GM18498 (cell line): ENCODE results near the gene PLN.

Experiments used
- ATAC-seq: cut with Tn5 transposase; IDR thresholded peaks from one replicate; pipeline ENCODE4 v1.9.1; 2021; ENCODE audit warnings: mild to moderate bottlenecking, moderate library complexity; ENCODE audit not compliant: unreplicated experiment

PLN gene

DNA sequence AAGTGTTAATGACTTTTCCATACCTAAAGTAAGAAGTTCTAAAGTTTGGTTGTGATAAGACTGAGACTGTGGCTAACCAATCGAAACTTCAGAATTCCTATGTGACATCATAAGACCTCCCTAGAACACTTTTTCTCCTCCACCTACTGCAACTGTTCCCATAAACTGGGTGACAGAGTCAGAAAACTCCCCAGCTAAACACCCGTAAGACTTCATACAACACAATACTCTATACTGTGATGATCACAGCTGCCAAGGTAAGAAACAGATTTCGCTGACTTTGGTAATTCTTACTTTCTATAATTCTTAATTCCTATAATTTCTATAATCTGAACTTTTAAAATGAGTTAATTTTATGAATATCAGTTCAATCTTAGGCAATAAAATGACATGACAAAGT lies at the start of gene PLN:
Gene PLN (plus strand): TSS at position 161 of the 400 bp plus-strand sequence. CDS start 10,626 bp downstream, outside the sequence.
- no peak for ATAC-seq

DNA sequence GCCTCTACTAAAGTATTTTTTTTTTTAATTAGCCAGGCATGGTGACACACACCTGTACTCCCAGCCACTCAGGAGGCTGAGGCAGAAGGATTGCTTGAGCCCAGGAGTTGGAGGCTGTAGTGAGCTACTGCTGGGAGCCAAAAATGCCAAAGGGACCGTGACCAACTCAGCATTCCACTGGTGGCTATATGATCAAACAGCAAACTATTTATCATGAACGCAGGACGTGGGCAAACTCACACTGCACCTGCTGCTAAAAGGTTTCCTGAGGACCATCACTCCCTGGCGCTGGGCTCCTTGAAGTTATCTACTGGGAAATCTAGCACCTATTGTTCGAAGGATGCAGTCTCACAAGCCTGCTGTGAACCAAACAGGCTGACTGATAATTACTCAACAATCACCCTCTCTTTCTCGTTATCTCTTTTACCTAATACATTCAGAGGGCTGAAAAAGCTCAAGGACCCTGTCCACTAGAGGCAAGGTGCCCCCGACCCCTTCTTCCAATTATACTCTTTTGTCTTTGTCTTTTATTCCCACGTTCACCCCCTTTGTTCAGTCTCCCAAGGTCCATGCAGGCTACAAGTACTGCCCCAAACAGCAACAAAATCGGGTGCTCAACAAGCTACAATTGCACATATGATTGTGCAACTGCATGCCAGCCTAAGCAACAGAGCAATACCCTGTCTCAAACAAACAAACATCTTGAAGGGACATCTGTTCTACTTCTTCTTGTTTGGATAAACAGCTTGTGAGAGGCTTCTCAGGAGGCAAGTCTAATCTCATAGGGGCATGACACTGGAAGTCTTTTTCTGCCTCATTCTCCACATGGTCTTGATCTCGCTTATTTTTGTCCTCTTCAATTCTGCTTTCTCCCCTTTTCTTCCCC lies 47.7 kb upstream of the PLN start:
- no peak for ATAC-seq

DNA sequence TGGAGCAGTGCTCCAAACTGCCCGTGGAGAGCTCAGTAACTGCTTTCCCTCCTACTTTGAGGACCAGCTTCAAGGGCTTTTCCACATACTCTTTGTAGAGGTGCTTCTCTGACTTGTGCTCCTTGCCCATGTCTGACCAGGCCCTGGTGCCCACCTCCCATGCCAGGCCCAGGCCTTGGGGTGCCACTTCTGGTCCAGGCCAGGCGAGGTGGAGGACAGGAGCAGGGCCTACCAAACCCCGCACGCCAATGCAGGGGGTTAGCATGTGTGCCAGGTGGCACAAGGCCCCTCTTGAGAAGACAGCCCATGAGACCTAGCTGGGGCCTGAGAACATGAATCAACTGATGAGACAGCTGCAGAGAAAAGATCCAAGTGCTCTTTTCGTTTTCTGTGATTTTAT lies 47.0 kb upstream of the PLN start:
- ATAC-seq: no peak

DNA sequence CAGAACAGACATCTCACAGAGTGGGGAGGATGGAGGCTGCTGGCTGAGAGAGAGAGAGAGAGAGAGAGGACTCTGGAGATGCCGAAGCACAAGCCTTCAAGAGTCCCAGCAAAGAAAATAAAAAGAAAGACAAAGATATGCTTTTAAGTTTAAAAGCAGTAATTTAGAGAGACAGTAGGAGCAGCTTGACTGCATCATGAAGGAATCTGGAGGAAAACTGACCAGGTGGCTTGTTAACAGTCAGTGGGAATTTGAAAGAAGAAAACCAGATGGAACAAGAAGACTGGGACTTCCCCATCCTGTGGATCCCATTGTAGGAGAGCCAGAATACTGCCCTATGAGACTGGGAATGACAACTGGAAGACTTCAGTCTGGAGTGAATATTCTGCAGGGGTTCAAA lies 46.3 kb upstream of the PLN start:
- ATAC-seq: no peak

DNA sequence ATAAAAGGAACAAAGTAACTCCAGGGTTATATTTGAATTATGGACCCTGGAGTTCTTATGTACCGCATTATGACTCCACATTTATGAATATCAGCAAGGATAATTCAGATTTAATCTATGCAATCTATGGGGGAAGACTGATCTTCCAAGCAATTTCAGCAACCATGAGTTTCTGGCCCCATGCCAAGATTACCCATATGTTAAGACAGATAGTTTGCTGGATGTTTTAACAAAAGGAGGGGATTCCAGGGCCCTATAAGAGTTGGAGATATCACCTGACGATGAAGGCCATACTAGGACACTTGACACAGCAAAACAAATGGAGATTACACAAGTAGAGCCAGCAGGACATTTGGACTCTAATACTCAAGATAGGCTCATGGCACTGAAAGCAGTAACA lies 45.9 kb upstream of the PLN start:
- ATAC-seq: no peak

DNA sequence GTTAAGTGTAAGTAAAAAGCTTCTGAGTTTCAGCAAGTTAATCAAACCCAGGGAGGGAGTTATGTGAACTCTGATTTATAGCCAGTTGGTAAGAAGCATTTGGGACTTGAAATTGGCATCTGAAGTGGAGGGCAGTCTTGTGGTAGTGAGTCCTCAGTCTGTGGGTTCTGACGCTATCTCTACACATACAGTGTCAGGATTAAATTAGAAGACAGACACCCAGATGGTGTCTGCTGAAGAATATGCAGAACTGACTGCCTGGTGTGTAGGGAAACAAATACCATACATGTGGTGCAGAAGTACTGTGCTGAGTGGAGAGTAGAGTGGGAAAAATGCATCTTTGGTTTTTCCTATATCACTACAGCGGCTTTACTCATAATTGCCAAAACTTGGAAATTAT lies 43.5 kb upstream of the PLN start:
- no peak for ATAC-seq

DNA sequence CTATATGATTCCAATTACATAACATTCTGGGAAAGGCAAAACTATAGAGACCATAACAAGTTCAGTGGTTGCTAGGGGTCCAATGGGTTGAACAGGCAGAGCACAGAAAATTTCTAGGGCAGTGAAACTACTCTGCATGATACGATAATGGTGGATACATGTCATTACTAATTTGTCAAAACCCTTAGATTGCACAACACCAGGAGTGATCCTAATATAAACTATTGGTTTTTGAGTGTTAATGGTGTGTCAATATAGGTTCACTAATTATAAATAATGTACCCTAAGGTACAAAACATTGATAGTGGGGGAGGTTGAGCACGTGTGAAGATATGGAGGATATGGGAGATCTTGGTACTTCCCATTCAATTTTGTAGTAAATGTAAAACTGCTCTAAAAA lies 42.4 kb upstream of the PLN start:
- no peak for ATAC-seq

DNA sequence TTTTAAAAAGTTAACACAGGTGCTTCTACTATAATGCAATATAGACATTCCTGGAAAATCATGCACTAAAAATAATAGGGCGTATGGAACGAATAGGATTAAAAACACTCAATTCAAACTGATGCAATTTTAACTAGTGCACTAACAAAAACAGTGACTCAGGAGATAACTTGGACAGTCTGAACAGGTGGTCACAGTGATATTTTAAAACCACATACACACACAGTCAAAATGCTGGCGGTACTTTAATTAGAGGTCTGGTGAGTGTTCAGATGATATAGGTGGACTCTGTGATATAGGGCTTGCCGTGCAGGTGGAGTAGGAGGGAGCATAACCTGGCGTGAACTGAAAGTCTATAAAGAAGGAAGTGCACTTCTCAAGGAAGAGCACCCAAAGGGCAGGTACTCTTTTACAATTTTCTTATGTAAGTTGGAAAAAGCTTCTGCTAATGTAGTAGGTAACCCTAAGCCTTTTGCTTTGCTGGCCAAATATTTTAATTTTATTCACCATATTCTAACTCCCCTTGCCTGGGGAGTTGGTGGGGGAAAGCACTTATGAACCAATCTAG lies 41.9 kb upstream of the PLN start:
- ATAC-seq: no peak

DNA sequence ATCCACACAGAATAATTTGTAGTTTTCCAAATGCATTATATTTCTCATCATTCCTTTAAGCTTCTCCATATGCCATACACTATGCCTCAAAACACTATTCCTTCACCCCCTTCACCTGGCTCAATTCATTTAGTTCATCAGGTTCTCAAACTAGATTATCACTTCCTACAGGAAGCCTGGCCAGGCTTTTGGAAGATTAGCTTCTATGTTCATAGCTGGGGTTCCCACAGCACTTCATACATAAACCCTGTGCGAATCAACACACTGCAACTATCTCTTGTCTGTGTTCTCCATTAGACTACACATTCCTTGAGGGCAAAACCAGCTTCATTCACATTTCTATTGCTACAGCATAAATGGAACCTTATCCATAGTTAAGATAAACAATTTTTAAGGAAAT lies 40.5 kb upstream of the PLN start:
- no peak for ATAC-seq

DNA sequence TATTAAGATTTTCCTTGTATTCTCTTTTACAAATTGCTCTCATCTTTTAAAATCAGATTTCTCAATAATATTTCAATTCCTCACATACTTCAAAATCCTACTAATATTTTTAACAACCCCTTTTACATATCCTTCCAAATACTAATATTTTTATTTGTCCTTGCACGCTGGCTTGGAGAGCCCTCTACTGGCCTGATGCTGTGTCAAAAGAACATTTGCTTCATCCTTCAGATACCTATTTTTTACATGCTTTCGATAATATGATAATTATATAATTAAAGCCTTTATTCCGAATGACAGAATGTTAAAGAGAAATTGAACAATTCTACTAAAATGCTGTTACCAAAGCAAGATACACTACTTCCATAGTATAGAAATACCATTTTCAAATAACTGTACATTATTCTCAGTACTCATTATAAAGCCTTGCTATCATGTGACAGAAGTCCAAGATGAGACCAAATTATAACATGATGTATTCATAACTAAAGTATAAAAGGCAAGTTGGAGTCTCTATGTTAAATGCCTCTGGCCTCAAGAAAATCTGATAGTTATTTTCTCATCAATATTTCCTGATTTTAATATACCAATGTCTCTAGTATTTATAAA lies 39.0 kb upstream of the PLN start:
- no peak for ATAC-seq

DNA sequence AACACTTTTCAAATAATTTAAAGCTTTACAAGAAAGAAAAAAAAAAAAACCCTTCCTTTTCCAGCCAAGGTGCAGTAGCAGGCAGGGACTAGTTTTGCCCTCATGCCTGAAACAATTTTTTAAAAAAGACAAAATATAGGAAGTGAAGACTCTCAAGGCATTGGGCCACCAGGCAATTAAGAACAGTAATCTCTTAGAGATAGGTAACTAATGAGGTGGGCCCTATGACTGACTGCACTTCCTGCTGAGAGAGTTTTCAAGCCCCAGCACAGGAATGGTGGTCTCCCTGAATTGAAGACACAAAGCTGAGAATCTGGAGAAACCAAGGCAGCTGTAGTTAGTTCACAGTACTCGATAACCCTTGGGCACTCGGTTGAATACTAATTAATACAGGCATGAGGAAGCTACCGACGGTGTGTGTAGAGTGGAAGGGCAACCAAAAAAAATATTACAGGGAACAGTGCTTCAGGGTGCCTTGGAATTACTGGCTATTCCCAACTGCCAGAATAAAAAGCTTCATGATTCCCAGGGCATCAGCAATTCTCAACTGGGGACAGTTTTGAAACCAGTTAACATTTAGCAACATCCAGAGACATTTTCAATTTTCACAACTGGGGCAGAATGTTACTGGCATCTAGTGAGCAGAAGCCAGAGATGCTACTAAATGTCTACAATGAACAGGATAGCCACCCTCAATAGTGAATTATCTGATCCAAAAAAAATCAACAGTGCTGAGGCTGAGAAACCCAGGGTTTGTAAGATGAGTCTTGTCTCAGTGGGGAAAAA lies 36.0 kb upstream of the PLN start:
- no peak for ATAC-seq

DNA sequence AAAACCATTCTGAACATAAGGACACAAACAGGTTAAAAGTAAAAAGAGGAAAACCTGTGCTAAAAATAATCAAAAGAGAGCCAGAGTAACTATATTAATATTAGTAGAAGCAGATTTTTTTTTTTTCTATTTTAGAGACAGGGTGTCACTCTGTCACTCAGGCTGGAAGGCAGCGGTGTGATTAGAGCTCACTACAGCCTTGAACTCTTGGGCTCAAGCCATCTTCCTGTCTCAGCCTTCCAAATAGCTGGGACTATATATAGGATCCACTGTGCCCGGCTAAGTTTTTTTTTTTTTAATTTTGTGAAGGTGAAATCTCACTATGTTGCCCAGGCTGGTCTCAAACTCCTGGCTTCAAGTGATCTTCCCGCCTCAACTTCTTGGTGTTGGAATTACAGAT lies 33.4 kb upstream of the PLN start:
- no peak for ATAC-seq

DNA sequence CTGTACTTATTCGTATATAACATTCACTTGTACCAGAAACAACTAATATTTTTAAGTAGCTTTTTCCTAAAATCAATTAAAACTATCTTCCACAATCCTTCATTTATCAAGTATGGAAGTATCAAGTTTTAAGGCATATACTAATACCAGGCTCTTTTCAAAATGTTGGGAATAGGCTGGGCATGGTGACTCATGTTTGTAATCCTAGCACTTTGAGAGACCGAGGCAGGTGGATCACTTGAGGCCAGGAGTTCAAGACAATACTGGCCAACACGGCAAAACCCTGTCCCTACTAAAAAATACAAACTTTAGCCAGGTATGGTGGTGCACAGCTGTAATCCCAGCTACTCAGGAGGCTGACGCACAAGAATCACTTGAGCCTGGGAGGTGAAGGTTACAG lies 25.7 kb upstream of the PLN start:
- ATAC-seq: no peak

DNA sequence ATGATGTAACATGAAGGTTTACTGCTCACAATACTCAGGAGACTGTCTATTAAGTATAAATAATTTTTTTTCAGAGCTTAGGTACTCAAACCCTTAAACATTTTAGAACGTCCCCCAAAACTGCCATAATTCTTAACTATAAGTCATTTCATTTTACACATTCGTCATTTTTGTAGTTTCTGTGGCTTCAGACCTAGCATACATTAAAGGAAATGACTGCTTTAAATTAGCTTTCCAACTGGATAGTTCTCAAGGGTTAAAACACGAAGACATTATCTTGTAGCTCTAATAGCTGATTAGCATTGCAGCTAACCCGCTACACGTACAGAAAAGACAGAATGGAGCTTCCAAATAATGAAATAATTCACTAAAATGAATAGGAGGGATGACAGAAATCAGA lies 24.9 kb upstream of the PLN start:
- ATAC-seq: no peak

DNA sequence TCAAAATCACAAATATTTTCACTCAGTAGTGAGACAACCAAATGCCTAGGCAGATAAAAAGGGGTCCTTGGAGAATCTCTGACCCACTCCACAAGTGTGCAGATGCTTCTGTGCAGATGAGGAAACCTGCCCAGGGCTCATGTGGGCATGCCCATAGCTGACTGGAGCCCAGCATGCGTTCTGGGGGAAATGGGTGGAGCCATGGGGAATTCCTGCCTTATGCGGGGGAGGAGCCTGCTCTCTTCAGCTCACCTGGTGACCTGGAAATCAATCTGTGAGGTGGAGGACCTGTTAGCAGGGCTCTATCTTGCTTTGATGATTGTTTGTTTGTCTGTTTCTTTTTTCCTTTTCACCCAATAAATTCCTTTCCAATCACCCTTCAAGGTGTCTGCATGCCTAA lies 23.4 kb upstream of the PLN start:
- no peak for ATAC-seq

DNA sequence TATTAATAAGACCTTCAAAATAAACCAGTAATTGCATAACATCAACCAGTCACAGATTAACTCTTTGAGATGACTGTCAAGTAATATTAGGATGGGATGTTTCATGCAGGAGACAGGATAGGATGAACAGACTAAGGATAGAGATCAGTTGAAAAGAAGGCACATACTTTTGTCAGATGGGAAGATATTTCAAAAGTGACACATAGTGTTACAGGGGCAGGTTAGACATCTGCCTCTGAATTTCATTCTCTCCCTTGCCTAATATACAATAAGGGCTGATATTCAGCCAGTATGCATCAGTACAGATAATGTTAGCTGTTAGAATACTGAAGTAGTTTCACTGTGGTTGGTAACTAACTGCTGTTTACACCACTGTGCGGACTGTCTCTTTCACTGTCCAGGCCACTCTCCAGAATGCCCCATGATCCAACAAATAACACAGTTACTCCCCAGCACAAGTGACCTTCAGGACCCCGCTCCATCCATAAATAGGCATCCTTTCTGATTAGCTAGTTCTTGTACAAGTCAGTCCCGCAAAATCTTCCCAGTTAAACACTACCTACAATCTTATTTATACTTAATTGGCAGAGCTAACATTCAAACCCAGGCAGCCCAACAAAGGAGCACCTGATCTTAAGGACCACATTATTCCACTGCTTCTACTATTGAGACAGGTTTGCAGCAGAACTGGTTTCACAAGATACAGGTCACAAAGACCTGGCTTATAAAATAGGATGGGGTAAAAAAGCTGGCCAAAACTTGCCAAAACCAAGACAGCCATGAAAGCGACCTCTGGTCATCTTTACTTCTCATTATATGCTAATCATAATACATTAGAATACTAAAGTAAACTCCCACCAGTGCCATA lies 21.9 kb upstream of the PLN start:
- ATAC-seq: no peak

DNA sequence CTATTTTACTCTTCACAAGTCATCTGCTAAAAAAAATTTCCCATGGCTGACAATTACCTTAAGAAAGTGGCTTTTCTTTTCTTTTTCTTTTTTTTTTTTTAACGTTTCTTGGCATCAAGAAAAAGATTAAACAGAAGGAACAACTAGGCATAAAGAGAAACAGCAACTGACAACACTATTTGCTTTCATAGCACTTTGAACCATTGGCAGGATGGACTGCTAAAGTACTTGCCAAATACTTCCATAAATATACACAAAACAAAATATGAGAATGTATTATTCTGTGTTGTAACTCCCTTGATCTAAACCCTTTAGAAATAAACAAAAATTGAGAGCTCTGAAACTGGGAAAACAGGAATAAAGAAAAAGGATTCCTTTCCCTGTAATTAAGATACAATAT lies 20.0 kb upstream of the PLN start:
- ATAC-seq: no peak

DNA sequence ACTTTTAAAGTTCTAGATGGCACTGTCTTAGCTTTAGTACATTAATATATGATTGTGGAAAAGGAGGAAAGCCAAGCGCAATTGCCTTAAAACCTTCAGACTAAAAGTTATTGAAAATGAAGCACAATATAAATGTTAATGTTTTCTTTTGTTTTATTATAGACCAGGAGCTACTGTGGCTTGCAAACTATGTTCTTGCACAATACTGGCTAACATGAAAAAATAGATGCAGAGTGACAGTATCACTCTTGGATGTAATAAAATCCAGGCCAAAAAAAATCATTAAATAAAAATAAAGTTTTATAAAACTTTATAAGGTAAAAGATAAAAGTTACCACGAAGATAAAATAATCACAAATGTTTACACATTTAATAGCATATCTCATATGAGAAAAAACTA lies 18.3 kb upstream of the PLN start:
- ATAC-seq: no peak

DNA sequence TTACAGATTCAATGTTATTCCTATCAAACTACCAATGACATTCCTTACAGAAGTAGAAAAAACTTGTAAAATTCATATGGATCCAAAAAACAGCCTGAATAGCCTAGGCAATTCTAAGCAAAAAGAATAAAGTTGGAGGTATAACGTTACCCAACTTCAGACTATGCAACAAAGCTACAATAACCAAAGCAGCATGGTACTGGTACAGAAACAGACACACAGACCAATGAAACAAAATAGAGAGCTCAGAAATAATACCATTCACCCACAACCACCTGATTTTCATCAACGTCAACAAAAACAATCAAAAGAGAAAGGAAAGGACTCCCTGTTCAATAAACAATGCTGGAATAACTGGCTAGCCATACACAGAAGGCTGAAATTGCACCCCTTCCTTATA lies 17.2 kb upstream of the PLN start:
- ATAC-seq: no peak

DNA sequence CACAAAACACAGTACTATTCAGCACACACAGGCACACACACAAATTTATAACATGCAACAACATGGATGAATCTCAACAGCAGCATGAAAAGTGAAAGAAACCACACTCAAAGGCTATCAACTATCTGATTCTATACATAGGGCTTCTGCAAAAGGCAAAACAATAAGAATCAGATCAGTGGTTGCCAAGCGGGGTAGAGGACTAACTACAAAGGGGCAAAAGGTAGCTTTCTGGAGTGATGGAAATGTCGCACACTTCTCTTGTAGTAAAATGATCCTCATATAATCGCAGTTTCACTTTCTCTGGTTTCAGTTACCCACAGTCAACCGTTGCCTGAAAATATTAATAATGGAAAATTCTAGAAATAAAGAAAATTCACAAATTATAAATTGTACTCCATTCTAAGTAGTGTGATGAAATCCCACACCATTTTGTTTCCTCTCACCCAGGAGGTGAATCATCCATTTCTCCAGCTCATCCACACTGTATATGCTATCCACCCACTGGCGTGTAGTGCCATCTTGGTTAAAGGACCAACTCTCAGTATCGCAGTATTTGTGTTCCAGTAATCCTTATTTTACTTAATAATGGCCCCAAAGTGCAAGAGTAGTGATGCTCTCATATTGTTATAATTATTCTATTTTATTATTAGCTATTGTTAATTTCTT lies 12.8 kb upstream of the PLN start:
- ATAC-seq: no peak
